Measurements from ENCODE around the gene DHTKD1. TPM values are rescaled to one million over a fixed set of nuclear protein-coding genes. Genes with fewer than 3 reads are reported as not detected.

Gene DHTKD1
- total and polyA plus RNA-seq, 10 of the 15 experiments (the other 5 are each of a cell fraction or from before 2014, with no cell fraction given) = 11.3 to 35.0 (median 26.9) TPM

- H3K79me2 ChIP-seq (ENCODE audit: control insufficient read depth, insufficient read depth, low read length) = no peaks in the 10 kb centered on the region
- H3K36me3 ChIP-seq (ENCODE audit: control insufficient read depth in 2 of 2, insufficient read depth in 2 of 2, low read length in 1 of 2) = peaks cover 2 to 19% of the 10 kb centered on the region in 2 experiments; a peak in 3 of 4 replicates
- no peaks in the 10 kb centered on the region for H3K9me3 ChIP-seq (replicated peaks; ENCODE audit: control insufficient read depth, insufficient read depth, low read length)
- H3K9ac ChIP-seq (ENCODE audit: control insufficient read depth, insufficient read depth, low read length) = no peak overlapping the region
- H2AFZ ChIP-seq (ENCODE audit: control insufficient read depth, low read depth, low read length) = no peak overlapping the region
- FAIRE-seq (no peak), DNase-seq (ENCODE audit: low read depth, low spot score) (no peak), ATAC-seq (no peak)
- no peak overlapping the region for H3K4me2 ChIP-seq (ENCODE audit: control insufficient read depth, insufficient read depth)
- CTCF ChIA-PET = no interaction called here
- no TSS peak for BruUV-seq (replicated peaks)
- H3K27ac ChIP-seq (ENCODE audit: control insufficient read depth, insufficient read depth) = no peak overlapping the region
- SMC1A ChIA-PET (ENCODE audit: uncharacterized antibody, unreplicated experiment) = no interaction called here
- intact Hi-C loops (cut with micrococcal nuclease; ENCODE audit: unreplicated experiment) (no loop called here), in situ Hi-C loops (cut with MboI) (no loop called here)
- no peak overlapping the region for H3K4me3 ChIP-seq
- H4K20me1 ChIP-seq (ENCODE audit: control insufficient read depth, insufficient read depth) = no peaks in the 10 kb centered on the region
- no peaks in the 10 kb centered on the region for H3K4me1 ChIP-seq (ENCODE audit: control insufficient read depth, insufficient read depth, low read length)
- H3K27me3 ChIP-seq (replicated peaks in 1 of 2; ENCODE audit: control insufficient read depth in 2 of 2, insufficient read depth in 2 of 2, low read length in 1 of 2) = no peaks in the 10 kb centered on the region
- POLR2A ChIA-PET = no interaction called here
- 85% methylated on average over 3 of the region's 3 CpGs for WGBS (ENCODE audit: insufficient coverage, insufficient replicate concordance, low lambda C conversion rate, missing lambda C conversion rate)
- TF ChIP-seq BMI1 (IDR thresholded peaks at IDR 0.05; ENCODE audit: borderline replicate concordance) = no peak
- TF ChIP-seq MTA2 (IDR thresholded peaks at IDR 0.05; ENCODE audit: low read depth) = no peak
- TF ChIP-seq PML (IDR thresholded peaks at IDR 0.05; ENCODE audit: low read length) = no peak
- TF ChIP-seq MYB (IDR thresholded peaks at IDR 0.05; ENCODE audit: borderline replicate concordance, low read depth, low read length) = no peak
- TF ChIP-seq CBFB (IDR thresholded peaks at IDR 0.05; ENCODE audit: low read depth) = no peak
- TF ChIP-seq ZBED1 (IDR thresholded peaks at IDR 0.05; ENCODE audit: borderline replicate concordance) = no peak
- RAD21 ChIA-PET (ENCODE audit: unreplicated experiment) = no interaction called here
These were observed 89.4 kb downstream of the DHTKD1 start for GRCh38 chr10:12158111-12158510.

GRCh38 chr10:12160664-12161063 lies 91.9 kb downstream of the DHTKD1 start:
- peaks cover 11 to 18% of the 10 kb centered on the region in 2 experiments; a peak in 3 of 4 replicates for H3K36me3 ChIP-seq (ENCODE audit: control insufficient read depth in 2 of 2, insufficient read depth in 2 of 2, low read length in 1 of 2)

More at GRCh38 chr10:12160664-12161063, 91.9 kb downstream of the DHTKD1 start:
- in situ Hi-C loops (cut with MboI) = no loop called here
- ChIA-PET POLR2A (no interaction called here), SMC1A (ENCODE audit: uncharacterized antibody, unreplicated experiment) (no interaction called here), RAD21 (ENCODE audit: unreplicated experiment) (no interaction called here), CTCF (no interaction called here)
- TF ChIP-seq KLF5 (IDR thresholded peaks at IDR 0.05; ENCODE audit: partially characterized antibody) (no peak), GABPA (IDR thresholded peaks at IDR 0.05; ENCODE audit: low read depth) (no peak), SMAD1 (IDR thresholded peaks at IDR 0.05; ENCODE audit: low read depth, partially characterized antibody) (no peak), ZBTB4 (CRISPR knock-in tag; IDR thresholded peaks at IDR 0.05) (no peak), CREB1 (IDR thresholded peaks at IDR 0.05; ENCODE audit: low read depth) (no peak), SMARCA5 (IDR thresholded peaks at IDR 0.05) (no peak), BRCA1 (IDR thresholded peaks at IDR 0.05; ENCODE audit: low read depth, low read length) (no peak), NFYB (IDR thresholded peaks at IDR 0.05; ENCODE audit: insufficient read depth, low read depth, low read length) (no peak)
- Histone ChIP-seq H3K79me2 (ENCODE audit: control insufficient read depth, insufficient read depth, low read length) (no peaks in the 10 kb centered on the region), H3K27ac (ENCODE audit: control insufficient read depth, insufficient read depth) (no peak overlapping the region), H3K4me2 (ENCODE audit: control insufficient read depth, insufficient read depth) (no peak overlapping the region), H3K27me3 (replicated peaks in 1 of 2; ENCODE audit: control insufficient read depth in 2 of 2, insufficient read depth in 2 of 2, low read length in 1 of 2) (no peaks in the 10 kb centered on the region), H3K9me3 (replicated peaks; ENCODE audit: control insufficient read depth, insufficient read depth, low read length) (no peaks in the 10 kb centered on the region), H4K20me1 (ENCODE audit: control insufficient read depth, insufficient read depth) (no peaks in the 10 kb centered on the region), H3K4me1 (ENCODE audit: control insufficient read depth, insufficient read depth, low read length) (no peaks in the 10 kb centered on the region), H3K9ac (ENCODE audit: control insufficient read depth, insufficient read depth, low read length) (no peak overlapping the region), H3K4me3 (no peak overlapping the region), H2AFZ (ENCODE audit: control insufficient read depth, low read depth, low read length) (no peak overlapping the region)
- intact Hi-C loops (cut with micrococcal nuclease; ENCODE audit: unreplicated experiment) = no loop called here
- DNase-seq (ENCODE audit: low read depth, low spot score) = no peak
- ATAC-seq = no peak
- 58% methylated on average over 5 of the region's 5 CpGs for WGBS (ENCODE audit: insufficient coverage, insufficient replicate concordance, low lambda C conversion rate, missing lambda C conversion rate)
- FAIRE-seq = no peak
- no TSS peak for BruUV-seq (replicated peaks)
